ENCODE data around the gene VAV2. TPM values are rescaled to one million over a fixed set of nuclear protein-coding genes. Genes with fewer than 3 reads are reported as not detected.

VAV2 gene
- total RNA-seq, 1 experiment from 2014 or later = 30.7 TPM

GRCh38 chr9:134007571-134007970, 15.4 kb upstream of the VAV2 start:
- no TSS peak for BruUV-seq (replicated peaks)
- CTCF ChIA-PET = no interaction called here

DNA sequence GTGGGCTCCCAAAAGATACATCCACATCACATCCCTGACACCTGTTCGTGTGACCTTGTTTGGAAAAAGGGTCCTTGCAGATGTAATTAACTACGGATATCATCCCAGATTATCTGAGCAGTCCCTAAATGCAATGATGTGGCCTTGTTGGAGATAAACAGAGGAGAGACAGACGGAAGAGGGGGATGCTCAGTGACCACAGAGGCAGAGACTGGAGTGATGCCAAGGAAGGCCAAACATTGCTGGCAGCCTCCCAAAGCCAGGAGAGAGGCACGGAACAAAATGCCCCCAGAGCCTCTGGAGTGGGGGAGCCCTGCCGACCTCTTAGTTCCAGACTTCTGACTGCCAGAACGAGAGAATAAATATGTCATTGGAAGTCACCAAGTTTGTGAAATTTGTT, 15.0 kb upstream of the VAV2 start:
- H3K4me1 Mint-ChIP-seq (ENCODE audit: low read depth, unreplicated experiment) = no peaks in the 10 kb centered on the region
- H3K27ac Mint-ChIP-seq (ENCODE audit: unreplicated experiment) = no peak overlapping the region
- H3K4me3 Mint-ChIP-seq (ENCODE audit: low read depth, unreplicated experiment) = no peak overlapping the region
- no peaks in the 10 kb centered on the region for H3K36me3 Mint-ChIP-seq (ENCODE audit: insufficient read depth, unreplicated experiment)
- CTCF ChIA-PET = interaction anchor here (0.5 kb wide), 1 partner anchor 18 kb away, joined by 7 read pairs; no protein-coding TSS in a partner anchor
- BruUV-seq (replicated peaks) = no TSS peak
- H3K27me3 Mint-ChIP-seq (ENCODE audit: unreplicated experiment) = peaks cover 37% of the 10 kb centered on the region
- intact Hi-C loops (cut with micrococcal nuclease; ENCODE audit: unreplicated experiment) = no loop called here
- TF ChIP-seq, protein P1, sequence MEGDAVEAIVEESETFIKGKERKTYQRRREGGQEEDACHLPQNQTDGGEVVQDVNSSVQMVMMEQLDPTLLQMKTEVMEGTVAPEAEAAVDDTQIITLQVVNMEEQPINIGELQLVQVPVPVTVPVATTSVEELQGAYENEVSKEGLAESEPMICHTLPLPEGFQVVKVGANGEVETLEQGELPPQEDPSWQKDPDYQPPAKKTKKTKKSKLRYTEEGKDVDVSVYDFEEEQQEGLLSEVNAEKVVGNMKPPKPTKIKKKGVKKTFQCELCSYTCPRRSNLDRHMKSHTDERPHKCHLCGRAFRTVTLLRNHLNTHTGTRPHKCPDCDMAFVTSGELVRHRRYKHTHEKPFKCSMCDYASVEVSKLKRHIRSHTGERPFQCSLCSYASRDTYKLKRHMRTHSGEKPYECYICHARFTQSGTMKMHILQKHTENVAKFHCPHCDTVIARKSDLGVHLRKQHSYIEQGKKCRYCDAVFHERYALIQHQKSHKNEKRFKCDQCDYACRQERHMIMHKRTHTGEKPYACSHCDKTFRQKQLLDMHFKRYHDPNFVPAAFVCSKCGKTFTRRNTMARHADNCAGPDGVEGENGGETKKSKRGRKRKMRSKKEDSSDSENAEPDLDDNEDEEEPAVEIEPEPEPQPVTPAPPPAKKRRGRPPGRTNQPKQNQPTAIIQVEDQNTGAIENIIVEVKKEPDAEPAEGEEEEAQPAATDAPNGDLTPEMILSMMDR (IDR thresholded peaks at IDR 0.05; ENCODE audit: unreplicated experiment) = no peak
- no peak for DNase-seq
- no peaks in the 10 kb centered on the region for H3K9me3 Mint-ChIP-seq (ENCODE audit: low read depth, unreplicated experiment)

More at GRCh38 chr9:134007571-134007970, 15.4 kb upstream of the VAV2 start:
- TF ChIP-seq, protein P1 (IDR thresholded peaks at IDR 0.05; ENCODE audit: unreplicated experiment) = no peak
- no peak for DNase-seq
- intact Hi-C loops (cut with micrococcal nuclease; ENCODE audit: unreplicated experiment) = no loop called here
- H3K27me3 Mint-ChIP-seq (ENCODE audit: unreplicated experiment) = peaks cover 33% of the 10 kb centered on the region
- no peaks in the 10 kb centered on the region for H3K36me3 Mint-ChIP-seq (ENCODE audit: insufficient read depth, unreplicated experiment)
- no peak overlapping the region for H3K4me3 Mint-ChIP-seq (ENCODE audit: low read depth, unreplicated experiment)
- no peaks in the 10 kb centered on the region for H3K9me3 Mint-ChIP-seq (ENCODE audit: low read depth, unreplicated experiment)
- H3K27ac Mint-ChIP-seq (ENCODE audit: unreplicated experiment) = no peak overlapping the region
- no peaks in the 10 kb centered on the region for H3K4me1 Mint-ChIP-seq (ENCODE audit: low read depth, unreplicated experiment)

GRCh38 chr9:134005381-134005780, 13.3 kb upstream of the VAV2 start:
- Mint-ChIP-seq H3K36me3 (ENCODE audit: insufficient read depth, unreplicated experiment) (no peaks in the 10 kb centered on the region), H3K27me3 (ENCODE audit: unreplicated experiment) (peaks cover 47% of the 10 kb centered on the region), H3K9me3 (ENCODE audit: low read depth, unreplicated experiment) (no peaks in the 10 kb centered on the region), H3K4me3 (ENCODE audit: low read depth, unreplicated experiment) (no peak overlapping the region), H3K27ac (ENCODE audit: unreplicated experiment) (no peak overlapping the region), H3K4me1 (ENCODE audit: low read depth, unreplicated experiment) (no peaks in the 10 kb centered on the region)
- no peak for DNase-seq
- TF ChIP-seq, protein P1 (IDR thresholded peaks at IDR 0.05; ENCODE audit: unreplicated experiment) = no peak
- CTCF ChIA-PET = no interaction called here
- intact Hi-C loops (cut with micrococcal nuclease; ENCODE audit: unreplicated experiment) = no loop called here
- BruUV-seq (replicated peaks) = no TSS peak

DNA sequence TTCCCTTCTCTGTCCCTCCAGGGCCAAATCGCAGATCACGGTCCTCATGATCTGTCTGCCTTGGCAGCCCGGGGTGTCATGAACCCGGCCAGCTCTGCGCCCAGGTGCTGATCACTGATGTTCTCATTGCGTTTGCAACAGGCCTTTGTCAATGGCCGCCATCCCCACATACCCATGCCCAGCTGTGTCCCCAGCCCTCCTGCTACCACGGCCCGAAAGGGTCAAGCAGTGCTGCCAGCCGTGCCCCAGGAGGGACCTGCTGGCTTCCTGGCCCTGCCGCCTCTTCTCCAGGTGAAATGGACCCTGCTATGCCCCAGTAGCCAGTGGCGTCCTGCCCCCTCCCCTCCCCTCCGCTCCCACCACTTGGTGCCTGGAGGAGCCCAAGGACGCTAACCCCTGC, 12.8 kb upstream of the VAV2 start:
- intact Hi-C loops (cut with micrococcal nuclease; ENCODE audit: unreplicated experiment) = no loop called here
- no peak for DNase-seq
- H3K27ac Mint-ChIP-seq (ENCODE audit: unreplicated experiment) = no peak overlapping the region
- no TSS peak for BruUV-seq (replicated peaks)
- H3K27me3 Mint-ChIP-seq (ENCODE audit: unreplicated experiment) = peaks cover 47% of the 10 kb centered on the region
- H3K4me1 Mint-ChIP-seq (ENCODE audit: low read depth, unreplicated experiment) = no peaks in the 10 kb centered on the region
- no peaks in the 10 kb centered on the region for H3K36me3 Mint-ChIP-seq (ENCODE audit: insufficient read depth, unreplicated experiment)
- CTCF ChIA-PET = no interaction called here
- no peaks in the 10 kb centered on the region for H3K9me3 Mint-ChIP-seq (ENCODE audit: low read depth, unreplicated experiment)
- TF ChIP-seq, protein P1 (IDR thresholded peaks at IDR 0.05; ENCODE audit: unreplicated experiment) = no peak
- no peak overlapping the region for H3K4me3 Mint-ChIP-seq (ENCODE audit: low read depth, unreplicated experiment)

All from Calu3 (cell line).